B cell (primary cell): ENCODE results near the gene DIAPH1.

Source experiments
- CTCF ChIP-seq: fragments of 200-600 bp; IDR thresholded peaks from one replicate; pipeline ENCODE4 v1.8.0; 2022; ENCODE audit warnings: antibody characterized with exemption, mild to moderate bottlenecking
- EZH2 ChIP-seq: IDR thresholded peaks from 2 replicates; pipeline ENCODE4 v1.6.1; 2012; ENCODE audit warnings: borderline replicate concordance, low read depth, mild to moderate bottlenecking, moderate library complexity, low read length; ENCODE audit not compliant: insufficient read depth, poor library complexity, severe bottlenecking

- TF ChIP-seq CTCF (no peak), EZH2 (no peak)
Observed at GRCh38 chr5:141657404-141657803, 38.6 kb upstream of the DIAPH1 start.
